Osteoblast (primary cell): ENCODE data around the gene FAM186B. TPM values are rescaled to one million over a fixed set of nuclear protein-coding genes. Genes with fewer than 3 reads are reported as not detected.

Experiments used
- DNase-seq: peaks from one replicate; pipeline ENCODE4 v3.0.0; 2011; ENCODE audit warnings: low spot score, mixed read lengths; ENCODE audit not compliant: insufficient read length; ENCODE audit errors: missing footprints
- H2AFZ ChIP-seq: 2 replicates; pipeline ENCODE4 v1.6.0; 2011; ENCODE audit warnings: mild to moderate bottlenecking, low read length
- H3K27ac ChIP-seq: 2 replicates; pipeline ENCODE4 v1.5.1; 2011; ENCODE audit warnings: mild to moderate bottlenecking, low read depth, low read length, moderate library complexity
- H3K27me3 ChIP-seq: 2 replicates; pipeline ENCODE4 v1.6.0; 2012; ENCODE audit warnings: mild to moderate bottlenecking, control low read depth, inconsistent platforms, low read length, moderate library complexity; ENCODE audit not compliant: insufficient read depth
- H3K36me3 ChIP-seq: 2 replicates; pipeline ENCODE4 v1.5.1; 2011; ENCODE audit warnings: mild to moderate bottlenecking, low read length, control low read depth, moderate library complexity; ENCODE audit not compliant: insufficient read depth
- H3K4me1 ChIP-seq: 2 replicates; pipeline ENCODE4 v1.5.1; 2011; ENCODE audit warnings: mild to moderate bottlenecking, low read length, control low read depth, moderate library complexity; ENCODE audit not compliant: insufficient read depth
- H3K4me2 ChIP-seq: 2 replicates; pipeline ENCODE4 v1.6.0; 2011; ENCODE audit warnings: mild to moderate bottlenecking, low read length; ENCODE audit not compliant: insufficient read depth
- H3K4me3 ChIP-seq: fragments of 200-600 bp; sonication (generic); 3 replicates; pipeline ENCODE4 v1.5.1; 2012; ENCODE audit warnings: mild to moderate bottlenecking, low read length, inconsistent platforms; ENCODE audit not compliant: insufficient read depth
- H3K79me2 ChIP-seq: 2 replicates; pipeline ENCODE4 v1.6.0; 2012; ENCODE audit warnings: mild to moderate bottlenecking, low read length, control low read depth, inconsistent platforms; ENCODE audit not compliant: insufficient read depth
- H3K9me3 ChIP-seq: 2 replicates; pipeline ENCODE4 v1.5.1; 2011; ENCODE audit warnings: low read depth, low read length, control low read depth
- H4K20me1 ChIP-seq: 2 replicates; pipeline ENCODE4 v1.6.0; 2012; ENCODE audit warnings: mild to moderate bottlenecking, low read length, control low read depth; ENCODE audit not compliant: insufficient read depth
- total RNA-seq: library from RNA; depleted of rRNA; stranded (reverse); fragments of >200 nt; gene quantifications from 2 replicates; pipeline ENCODE4 v1.2.3, GENCODE V29; 2012
- TF ChIP-seq, protein P1 (sequence below): IDR thresholded peaks from 2 replicates; pipeline ENCODE4 v1.5.1; 2011; ENCODE audit warnings: mild to moderate bottlenecking, low read depth, low read length, moderate library complexity; ENCODE audit errors: extremely low read depth

Gene FAM186B
- total RNA-seq, 1 donor, result 0.72 TPM

DNA sequence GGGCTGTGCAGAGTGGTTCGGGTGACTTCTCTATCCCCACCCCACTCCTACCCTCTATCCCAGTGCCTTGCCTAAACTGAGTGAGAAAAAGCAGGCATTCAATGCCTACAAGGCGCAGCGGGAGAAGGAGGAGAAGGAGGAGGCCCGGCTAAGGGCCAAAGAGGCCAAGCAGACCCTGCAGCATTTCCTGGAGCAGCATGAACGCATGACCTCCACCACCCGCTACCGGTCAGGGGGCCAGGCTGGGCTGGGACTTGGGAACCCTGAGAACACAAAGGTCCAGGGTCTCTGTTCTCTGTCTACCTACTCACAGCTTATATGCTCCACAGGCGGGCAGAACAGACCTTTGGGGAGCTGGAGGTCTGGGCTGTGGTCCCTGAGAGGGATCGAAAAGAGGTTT, 29.6 kb upstream of the FAM186B start:
- Histone ChIP-seq H3K27me3 (no peaks in the 10 kb centered on the region), H3K4me3 (no peak overlapping the region), H3K79me2 (no peaks in the 10 kb centered on the region), H3K4me2 (no peak overlapping the region), H3K36me3 (peaks cover 5% of the 10 kb centered on the region), H2AFZ (no peak overlapping the region), H4K20me1 (peaks cover 5% of the 10 kb centered on the region), H3K9me3 (no peaks in the 10 kb centered on the region), H3K4me1 (no peaks in the 10 kb centered on the region), H3K27ac (no peak overlapping the region)
- TF ChIP-seq, protein P1, sequence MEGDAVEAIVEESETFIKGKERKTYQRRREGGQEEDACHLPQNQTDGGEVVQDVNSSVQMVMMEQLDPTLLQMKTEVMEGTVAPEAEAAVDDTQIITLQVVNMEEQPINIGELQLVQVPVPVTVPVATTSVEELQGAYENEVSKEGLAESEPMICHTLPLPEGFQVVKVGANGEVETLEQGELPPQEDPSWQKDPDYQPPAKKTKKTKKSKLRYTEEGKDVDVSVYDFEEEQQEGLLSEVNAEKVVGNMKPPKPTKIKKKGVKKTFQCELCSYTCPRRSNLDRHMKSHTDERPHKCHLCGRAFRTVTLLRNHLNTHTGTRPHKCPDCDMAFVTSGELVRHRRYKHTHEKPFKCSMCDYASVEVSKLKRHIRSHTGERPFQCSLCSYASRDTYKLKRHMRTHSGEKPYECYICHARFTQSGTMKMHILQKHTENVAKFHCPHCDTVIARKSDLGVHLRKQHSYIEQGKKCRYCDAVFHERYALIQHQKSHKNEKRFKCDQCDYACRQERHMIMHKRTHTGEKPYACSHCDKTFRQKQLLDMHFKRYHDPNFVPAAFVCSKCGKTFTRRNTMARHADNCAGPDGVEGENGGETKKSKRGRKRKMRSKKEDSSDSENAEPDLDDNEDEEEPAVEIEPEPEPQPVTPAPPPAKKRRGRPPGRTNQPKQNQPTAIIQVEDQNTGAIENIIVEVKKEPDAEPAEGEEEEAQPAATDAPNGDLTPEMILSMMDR, result no peak
- DNase-seq, result peak; percentile 32

DNA sequence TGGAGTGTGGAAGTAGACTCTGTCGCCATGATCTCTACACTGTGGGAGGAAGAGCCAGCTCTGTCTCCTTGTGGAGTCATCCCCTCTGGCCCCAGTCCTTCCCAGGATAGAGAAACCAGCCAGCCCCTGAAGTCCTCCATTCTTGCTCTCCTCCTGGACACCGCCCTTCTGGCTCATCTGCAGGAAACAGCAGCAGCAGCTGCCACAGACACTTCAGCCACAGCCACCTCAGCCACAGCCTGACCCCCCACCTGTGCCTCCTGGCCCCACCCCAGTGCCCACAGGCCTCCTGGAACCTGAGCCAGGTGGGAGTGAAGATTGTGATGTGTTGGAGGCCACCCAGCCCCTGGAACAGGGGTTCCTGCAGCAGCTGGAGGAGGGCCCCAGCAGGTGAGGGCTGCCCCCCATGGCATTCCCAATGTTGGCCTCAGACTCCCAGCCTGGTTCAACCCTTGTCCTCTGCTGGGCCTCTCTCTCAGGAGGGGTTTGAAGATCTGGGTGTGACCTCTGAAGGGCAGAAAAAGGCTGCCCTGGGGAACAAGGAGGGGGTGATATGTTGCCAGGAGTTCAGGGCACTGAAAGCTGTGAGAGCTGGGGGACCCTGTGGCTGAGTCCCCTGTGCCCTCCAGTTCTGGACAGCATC, 28.4 kb upstream of the FAM186B start:
- Histone ChIP-seq H3K27ac (no peak overlapping the region), H3K9me3 (no peaks in the 10 kb centered on the region), H3K79me2 (no peaks in the 10 kb centered on the region), H3K4me3 (no peak overlapping the region), H3K27me3 (no peaks in the 10 kb centered on the region), H2AFZ (no peak overlapping the region), H4K20me1 (peaks cover 10% of the 10 kb centered on the region), H3K4me1 (no peaks in the 10 kb centered on the region), H3K4me2 (no peak overlapping the region), H3K36me3 (peaks cover 5% of the 10 kb centered on the region)
- peak; percentile 79 for DNase-seq
- TF ChIP-seq, protein P1, result no peak

DNA sequence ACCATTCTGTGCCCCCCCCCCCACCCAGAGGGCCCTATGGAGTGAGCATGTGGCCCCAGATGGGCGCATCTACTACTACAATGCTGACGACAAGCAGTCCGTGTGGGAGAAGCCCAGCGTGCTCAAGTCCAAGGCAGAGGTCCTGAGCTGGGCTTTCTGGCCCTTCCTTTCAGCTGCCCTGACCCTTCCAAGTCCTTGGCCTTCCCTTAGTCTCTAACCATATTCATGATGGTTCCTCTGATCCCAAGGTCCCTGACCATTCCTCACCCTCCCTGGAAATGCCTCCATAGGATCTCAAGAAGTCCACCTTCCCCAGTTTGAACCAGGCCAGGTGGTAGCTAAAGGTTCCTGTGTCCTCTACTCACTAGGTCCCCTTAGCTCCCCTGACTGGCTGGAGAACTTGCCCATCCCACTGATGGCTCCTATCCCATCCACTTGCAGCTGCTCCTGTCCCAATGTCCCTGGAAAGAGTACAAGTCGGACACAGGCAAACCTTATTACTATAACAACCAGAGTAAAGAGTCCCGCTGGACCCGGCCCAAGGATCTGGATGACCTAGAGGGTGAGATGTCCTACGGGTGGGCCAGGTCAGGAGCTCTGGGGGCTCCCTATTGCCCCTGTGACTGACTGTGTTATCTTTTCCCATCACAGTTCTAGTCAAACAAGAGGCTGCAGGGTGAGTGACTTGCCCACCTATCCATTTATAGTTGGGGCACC, 27.7 kb upstream of the FAM186B start:
- DNase-seq, result peak; percentile 81
- Histone ChIP-seq H3K4me2 (no peak overlapping the region), H3K9me3 (no peaks in the 10 kb centered on the region), H3K27me3 (no peaks in the 10 kb centered on the region), H3K36me3 (peaks cover under 1% of the 10 kb centered on the region), H3K4me1 (peaks cover under 1% of the 10 kb centered on the region), H3K27ac (no peak overlapping the region), H2AFZ (no peak overlapping the region), H3K4me3 (no peak overlapping the region), H4K20me1 (peaks cover 10% of the 10 kb centered on the region), H3K79me2 (no peaks in the 10 kb centered on the region)
- TF ChIP-seq, protein P1, result no peak

DNA sequence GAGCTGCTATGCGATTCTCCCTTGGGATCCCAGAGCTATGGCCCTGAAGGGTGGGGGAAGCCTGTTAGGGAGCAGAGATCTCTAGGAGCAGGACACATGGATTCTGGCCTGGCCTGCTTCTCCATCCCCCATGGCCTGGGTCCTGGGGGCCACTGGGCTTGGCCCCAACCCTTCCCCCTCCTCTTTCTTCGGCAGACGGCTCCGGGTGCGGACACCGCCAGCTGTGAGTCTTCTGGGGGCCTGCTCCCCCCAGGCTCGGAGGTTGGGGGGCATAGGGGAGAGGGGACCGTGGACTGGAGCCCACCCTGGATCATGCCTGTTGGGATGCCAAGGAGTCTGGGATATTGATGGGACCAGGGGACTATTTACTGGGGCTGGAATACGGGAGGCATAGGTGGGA, 27.0 kb upstream of the FAM186B start:
- H3K27ac ChIP-seq, result no peak overlapping the region
- H3K27me3 ChIP-seq, result no peaks in the 10 kb centered on the region
- no peaks in the 10 kb centered on the region for H3K9me3 ChIP-seq
- peaks cover 10% of the 10 kb centered on the region for H4K20me1 ChIP-seq
- no peak overlapping the region for H3K4me2 ChIP-seq
- no peak overlapping the region for H3K4me3 ChIP-seq
- TF ChIP-seq, protein P1, result no peak
- no peaks in the 10 kb centered on the region for H3K36me3 ChIP-seq
- peak; percentile 68 for DNase-seq
- H2AFZ ChIP-seq, result no peak overlapping the region
- peaks cover 8% of the 10 kb centered on the region for H3K4me1 ChIP-seq
- H3K79me2 ChIP-seq, result no peaks in the 10 kb centered on the region
